HG03342 (cell line): ENCODE measurements around the gene COL28A1.
"Not testable (repeated sequence)": the region's sequence is repeated elsewhere in the genome, so short reads cannot be mapped to it uniquely, and the experiment has no call there.

Experiments used
- ATAC-seq: cut with Tn5 transposase; IDR thresholded peaks from one replicate; pipeline ENCODE4 v1.9.1; 2021; ENCODE audit warnings: mild to moderate bottlenecking, moderate library complexity; ENCODE audit not compliant: unreplicated experiment

The COL28A1 gene

GRCh38 chr7:7476381-7476780 is 59.3 kb downstream of the COL28A1 start:
- ATAC-seq: no peak

GRCh38 chr7:7475601-7476000 is 60.1 kb downstream of the COL28A1 start:
- ATAC-seq: no peak

- ATAC-seq: no peak
Measured at GRCh38 chr7:7474436-7474835, 61.2 kb downstream of the COL28A1 start.

- not testable (repeated sequence) for ATAC-seq
Measured at GRCh38 chr7:7464991-7465765, 70.5 kb downstream of the COL28A1 start.

- no peak for ATAC-seq
Measured at GRCh38 chr7:7454000-7454399, 81.7 kb downstream of the COL28A1 start.

GRCh38 chr7:7452652-7453051 is 83.0 kb downstream of the COL28A1 start:
- ATAC-seq: no peak

GRCh38 chr7:7452119-7452518 is 83.6 kb downstream of the COL28A1 start:
- no peak for ATAC-seq

- ATAC-seq: no peak
Measured at GRCh38 chr7:7449055-7449454, 86.6 kb downstream of the COL28A1 start.

GRCh38 chr7:7446616-7447015 is 89.1 kb downstream of the COL28A1 start:
- ATAC-seq: no peak

- ATAC-seq: no peak
Measured at GRCh38 chr7:7443806-7444350, 91.8 kb downstream of the COL28A1 start.

- no peak for ATAC-seq
Measured at GRCh38 chr7:7439564-7439963, 96.1 kb downstream of the COL28A1 start.

GRCh38 chr7:7438851-7439250 is 96.8 kb downstream of the COL28A1 start:
- no peak for ATAC-seq

GRCh38 chr7:7435978-7436377 is 99.7 kb downstream of the COL28A1 start:
- ATAC-seq: no peak

- ATAC-seq: no peak
Measured at GRCh38 chr7:7434329-7434728, 101.3 kb downstream of the COL28A1 start.

GRCh38 chr7:7433811-7434210 is 101.9 kb downstream of the COL28A1 start:
- ATAC-seq: no peak

GRCh38 chr7:7432979-7433378 is 102.7 kb downstream of the COL28A1 start:
- no peak for ATAC-seq

GRCh38 chr7:7428806-7429205 is 106.9 kb downstream of the COL28A1 start:
- ATAC-seq: no peak

- no peak for ATAC-seq
Measured at GRCh38 chr7:7427363-7427762, 108.3 kb downstream of the COL28A1 start.

GRCh38 chr7:7426676-7427075 is 109.0 kb downstream of the COL28A1 start:
- ATAC-seq: no peak

GRCh38 chr7:7425321-7425720 is 110.4 kb downstream of the COL28A1 start:
- no peak for ATAC-seq

- ATAC-seq: peak; percentile 88
Measured at GRCh38 chr7:7424151-7424873, 111.4 kb downstream of the COL28A1 start.

GRCh38 chr7:7422641-7423040 is 113.0 kb downstream of the COL28A1 start:
- no peak for ATAC-seq
